WTC11 (cell line): ENCODE measurements around the gene CHL1. TPM values are rescaled to one million over a fixed set of nuclear protein-coding genes. Genes with fewer than 3 reads are reported as not detected.

Source experiments
- ATAC-seq: fragments of 200-7000 bp; cut with Tn5 transposase; 2 replicates; pipeline ENCODE4 v1.10.0; 2021; ENCODE audit warnings: mild to moderate bottlenecking, moderate library complexity
- CTCF ChIA-PET: fragments of 300-600 bp; sonication (Branson Sonifier 250); formaldehyde crosslinking; loops from one replicate; lab custom pipeline; 2021; ENCODE audit warnings: antibody characterized with exemption; lab: Charles Lee
- POLR2A ChIA-PET: fragments of 350-600 bp; sonication (Branson Sonifier 250); formaldehyde crosslinking; loops from one replicate; lab custom pipeline; 2021; ENCODE audit warnings: antibody characterized with exemption; lab: Charles Lee
- DNase-seq: peaks from one replicate; pipeline ENCODE4 v3.0.0; 2021; ENCODE audit warnings: low spot score
- H3K27ac Mint-ChIP-seq: 2 replicates; pipeline ENCODE4 v1.8.0; 2021; ENCODE audit warnings: mixed read lengths
- H3K27me3 Mint-ChIP-seq: 2 replicates; pipeline ENCODE4 v1.8.0; 2021; ENCODE audit warnings: low read depth, mild to moderate bottlenecking, moderate library complexity, mixed read lengths
- H3K36me3 Mint-ChIP-seq: 2 replicates; pipeline ENCODE4 v1.8.0; 2021; ENCODE audit warnings: mixed read lengths
- H3K4me1 Mint-ChIP-seq: 2 replicates; pipeline ENCODE4 v1.8.0; 2022; ENCODE audit warnings: mixed read lengths
- H3K4me3 Mint-ChIP-seq: 2 replicates; pipeline ENCODE4 v1.8.0; 2021; ENCODE audit warnings: mild to moderate bottlenecking, moderate library complexity, mixed read lengths
- H3K9me3 Mint-ChIP-seq: 2 replicates; pipeline ENCODE4 v1.8.0; 2021; ENCODE audit warnings: mixed read lengths
- AFF4 ChIP-seq: sonication (generic); formaldehyde crosslinking; IDR thresholded peaks from 2 replicates; pipeline ENCODE4 v1.8.1; 2023; ENCODE audit warnings: mild to moderate bottlenecking, missing genetic modification reagents, borderline replicate concordance
- AR ChIP-seq: fragments of 250-450 bp; sonication (Bioruptor Pico); IDR thresholded peaks from 2 replicates; pipeline ENCODE4 v1.9.0; 2021; ENCODE audit warnings: mild to moderate bottlenecking
- FOXP4 ChIP-seq: sonication (generic); formaldehyde crosslinking; IDR thresholded peaks from 2 replicates; pipeline ENCODE4 v1.8.0; 2022; ENCODE audit warnings: mild to moderate bottlenecking, missing genetic modification reagents
- GABPB1 ChIP-seq: sonication (generic); formaldehyde crosslinking; IDR thresholded peaks from 2 replicates; pipeline ENCODE4 v1.8.1; 2023; ENCODE audit warnings: mild to moderate bottlenecking, missing genetic modification reagents
- GRHL2 ChIP-seq: fragments of 250-450 bp; sonication (Bioruptor Pico); IDR thresholded peaks from 2 replicates; pipeline ENCODE4 v1.8.0; 2022; ENCODE audit warnings: mild to moderate bottlenecking, moderate library complexity; ENCODE audit not compliant: insufficient replicate concordance, severe bottlenecking
- GTF2I ChIP-seq: fragments of 250-450 bp; sonication (Bioruptor Pico); conservative IDR thresholded peaks from 2 replicates; pipeline ENCODE4 v1.4.0; 2021; ENCODE audit warnings: mild to moderate bottlenecking
- IRF1 ChIP-seq: sonication (generic); formaldehyde crosslinking; IDR thresholded peaks from 2 replicates; pipeline ENCODE4 v1.8.0; 2023; ENCODE audit warnings: missing genetic modification reagents
- NFATC4 ChIP-seq: fragments of 250-450 bp; sonication (Bioruptor Pico); IDR thresholded peaks from 2 replicates; pipeline ENCODE4 v1.9.0; 2021; ENCODE audit warnings: mild to moderate bottlenecking
- PRDM15 ChIP-seq: sonication (generic); formaldehyde crosslinking; IDR thresholded peaks from 2 replicates; pipeline ENCODE4 v1.8.0; 2022; ENCODE audit warnings: missing genetic modification reagents
- SMAD3 ChIP-seq: sonication (generic); formaldehyde crosslinking; IDR thresholded peaks from 2 replicates; pipeline ENCODE4 v1.8.0; 2022; ENCODE audit warnings: missing genetic modification reagents, mild to moderate bottlenecking, borderline replicate concordance
- SP1 ChIP-seq: sonication (generic); formaldehyde crosslinking; conservative IDR thresholded peaks from 2 replicates; pipeline ENCODE4 v1.8.1; 2022; ENCODE audit warnings: missing genetic modification reagents
- TP53 ChIP-seq: sonication (generic); formaldehyde crosslinking; IDR thresholded peaks from 2 replicates; pipeline ENCODE4 v1.8.1; 2023; ENCODE audit warnings: mild to moderate bottlenecking, missing genetic modification reagents
- ZMAT4 ChIP-seq: fragments of 250-450 bp; sonication (Bioruptor Pico); IDR thresholded peaks from 2 replicates; pipeline ENCODE4 v1.9.0; 2021; ENCODE audit warnings: mild to moderate bottlenecking
- ZNF219 ChIP-seq: sonication (generic); formaldehyde crosslinking; IDR thresholded peaks from 2 replicates; pipeline ENCODE4 v1.8.0; 2023; ENCODE audit warnings: missing genetic modification reagents, mild to moderate bottlenecking, borderline replicate concordance
- ZNF232 ChIP-seq: sonication (generic); formaldehyde crosslinking; IDR thresholded peaks from 2 replicates; pipeline ENCODE4 v1.8.0; 2022; ENCODE audit warnings: mild to moderate bottlenecking, missing genetic modification reagents
- ZNF396 ChIP-seq: fragments of 250-450 bp; sonication (Bioruptor Pico); IDR thresholded peaks from 2 replicates; pipeline ENCODE4 v1.8.0; 2021; ENCODE audit warnings: mild to moderate bottlenecking, moderate library complexity, borderline replicate concordance
- ZNF512 ChIP-seq: sonication (generic); formaldehyde crosslinking; IDR thresholded peaks from 2 replicates; pipeline ENCODE4 v1.8.1; 2022; ENCODE audit warnings: missing genetic modification reagents, borderline replicate concordance
- total RNA-seq: library from RNA; stranded (reverse); gene quantifications from 3 replicates; pipeline ENCODE4 v1.2.3, GENCODE V29; 2021
- TF ChIP-seq, protein P1 (sequence below): sonication (generic); formaldehyde crosslinking; IDR thresholded peaks from 2 replicates; pipeline ENCODE4 v1.8.1; 2022; ENCODE audit warnings: mild to moderate bottlenecking, moderate library complexity, missing genetic modification reagents
- TF ChIP-seq, protein P2 (sequence below): sonication (generic); formaldehyde crosslinking; IDR thresholded peaks from 2 replicates; pipeline ENCODE4 v1.8.1; 2023; ENCODE audit warnings: mild to moderate bottlenecking, missing genetic modification reagents, moderate library complexity

Gene CHL1
- total RNA-seq, 1 experiment from 2014 or later = not detected

GRCh38 chr3:373193-373779, 176.7 kb downstream of the CHL1 start (continued):
- no peak for TF ChIP-seq FOXP4
- TF ChIP-seq TP53 (CRISPR knock-in tag) = no peak
- TF ChIP-seq SP1 (CRISPR knock-in tag) = no peak
- TF ChIP-seq, protein P1, sequence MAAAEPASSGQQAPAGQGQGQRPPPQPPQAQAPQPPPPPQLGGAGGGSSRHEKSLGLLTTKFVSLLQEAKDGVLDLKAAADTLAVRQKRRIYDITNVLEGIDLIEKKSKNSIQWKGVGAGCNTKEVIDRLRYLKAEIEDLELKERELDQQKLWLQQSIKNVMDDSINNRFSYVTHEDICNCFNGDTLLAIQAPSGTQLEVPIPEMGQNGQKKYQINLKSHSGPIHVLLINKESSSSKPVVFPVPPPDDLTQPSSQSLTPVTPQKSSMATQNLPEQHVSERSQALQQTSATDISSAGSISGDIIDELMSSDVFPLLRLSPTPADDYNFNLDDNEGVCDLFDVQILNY (CRISPR knock-in tag) = no peak
- TF ChIP-seq GRHL2 (CRISPR knock-in tag) = no peak

DNA sequence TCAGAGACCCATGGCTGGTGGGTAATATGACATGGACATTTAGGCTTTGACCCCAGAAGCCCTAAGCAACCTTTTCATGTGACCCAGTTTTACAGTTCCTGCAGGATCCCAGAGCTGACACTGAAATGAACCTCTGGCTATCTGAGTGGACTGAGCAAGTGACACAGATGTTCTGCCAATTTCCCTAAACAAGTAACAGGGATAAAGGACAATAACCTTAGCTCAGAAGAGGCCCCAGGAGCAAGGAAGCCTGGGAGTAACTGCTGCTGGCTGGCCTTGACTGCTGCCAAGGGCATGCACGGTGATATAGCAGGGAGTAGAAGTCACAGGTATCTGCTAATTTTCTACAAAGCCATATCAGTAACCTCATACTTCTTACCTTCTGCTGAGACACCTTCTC, 177.9 kb downstream of the CHL1 start:
- DNase-seq (no peak), ATAC-seq (no peak)
- Mint-ChIP-seq H3K27ac (no peak overlapping the region), H3K36me3 (peaks cover 85% of the 10 kb centered on the region), H3K4me3 (no peak overlapping the region), H3K4me1 (no peaks in the 10 kb centered on the region), H3K27me3 (peaks cover 19% of the 10 kb centered on the region), H3K9me3 (peaks cover 89% of the 10 kb centered on the region)
- POLR2A ChIA-PET = no interaction called here
- CTCF ChIA-PET = no interaction called here
- no peak for TF ChIP-seq ZNF219
- TF ChIP-seq GABPB1 = no peak
- no peak for TF ChIP-seq ZMAT4 (CRISPR knock-in tag)
- no peak for TF ChIP-seq AR (CRISPR knock-in tag)
- TF ChIP-seq ZNF396 = no peak
- TF ChIP-seq PRDM15 (CRISPR knock-in tag) = no peak
- TF ChIP-seq ZNF512 = no peak
- no peak for TF ChIP-seq GTF2I (CRISPR knock-in tag)
- TF ChIP-seq, protein P2, sequence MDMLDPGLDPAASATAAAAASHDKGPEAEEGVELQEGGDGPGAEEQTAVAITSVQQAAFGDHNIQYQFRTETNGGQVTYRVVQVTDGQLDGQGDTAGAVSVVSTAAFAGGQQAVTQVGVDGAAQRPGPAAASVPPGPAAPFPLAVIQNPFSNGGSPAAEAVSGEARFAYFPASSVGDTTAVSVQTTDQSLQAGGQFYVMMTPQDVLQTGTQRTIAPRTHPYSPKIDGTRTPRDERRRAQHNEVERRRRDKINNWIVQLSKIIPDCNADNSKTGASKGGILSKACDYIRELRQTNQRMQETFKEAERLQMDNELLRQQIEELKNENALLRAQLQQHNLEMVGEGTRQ (CRISPR knock-in tag) = no peak
- no peak for TF ChIP-seq SMAD3 (CRISPR knock-in tag)
- TF ChIP-seq AFF4 = no peak
- TF ChIP-seq ZNF232 (CRISPR knock-in tag) = no peak
- TF ChIP-seq IRF1 = no peak
- TF ChIP-seq NFATC4 (CRISPR knock-in tag) = no peak
